Psoas muscle (tissue), 8 donors: ENCODE data around the gene DCAF12. TPM values are rescaled to one million over a fixed set of nuclear protein-coding genes. Genes with fewer than 3 reads are reported as not detected.
A peak's percentile ranks its signal among the peaks of the same experiment; 100 is the strongest.

Experiments
- ATAC-seq, 4 donors: fragments of 200-7000 bp; cut with Tn5 transposase; one replicate each; pipeline ENCODE4 v1.9.1; 2020; ENCODE audit warnings: moderate library complexity in 3 of 4, mild to moderate bottlenecking in 2 of 4
- DNase-seq, 2 donors: peaks; one replicate each; pipeline ENCODE4 v3.0.0-alpha.2; 2020
- H3K27ac ChIP-seq: fragments of 200-600 bp; one replicate; pipeline ENCODE4 v1.8.0; 2022
- H3K27me3 ChIP-seq, 3 donors: fragments of 200-600 bp in 1 of 3; one replicate each; pipeline versions ENCODE4 v1.6.1 to v1.8.0; 2013 to 2022; ENCODE audit warnings: low read length in 2 of 3, mild to moderate bottlenecking in 2 of 3, moderate library complexity in 1 of 3; ENCODE audit not compliant: insufficient read depth in 3 of 3
- H3K36me3 ChIP-seq, 2 donors: fragments of 200-600 bp in 1 of 2; one replicate each; pipeline versions ENCODE4 v1.6.1 to v1.8.0; 2013 to 2022; ENCODE audit warnings: low read depth in 1 of 2, mild to moderate bottlenecking in 1 of 2, moderate library complexity in 1 of 2; ENCODE audit not compliant: insufficient read depth in 1 of 2
- H3K4me1 ChIP-seq: fragments of 200-600 bp; one replicate; pipeline ENCODE4 v1.8.0; 2022
- H3K4me3 ChIP-seq: fragments of 200-600 bp; one replicate; pipeline ENCODE4 v1.8.0; 2022; ENCODE audit warnings: mild to moderate bottlenecking
- H3K9me3 ChIP-seq: fragments of 200-600 bp; one replicate; pipeline ENCODE4 v1.8.0; 2022
- WGBS, 3 donors: extraction: QIAGEN DNeasy Blood & Tissue Kit; methylation state at CpG; one replicate each; pipeline versions ENCODE4 v1.1.6 to v1.1.7; 2013; 5-methylcytosine and 5-hydroxymethylcytosine counted together
- intact Hi-C, 2 donors: fragments of 100-400 bp; cut with DNase I; formaldehyde crosslinking; loops; one replicate each; pipeline versions ENCODE4 v1.11.0 to v1.14.2; 2022
- polyA plus RNA-seq, 3 donors: library from polyadenylated mRNA; stranded (reverse); fragments of 200-250 nt; gene quantifications; one replicate each; pipeline ENCODE4 v1.2.3, GENCODE V29; 2013
- total RNA-seq, 4 donors: library from RNA; stranded (reverse); fragmentation: NEBNext Ultra II Directional in 2 of 4; extraction: Animal tissue kit (Norgen Biotek cat#: 25700) in 2 of 4; gene quantifications; one replicate each; pipeline versions ENCODE4 v1.2.1 to v1.2.4, GENCODE V29; 2021 to 2023
- TF ChIP-seq, protein P1 (sequence below): fragments of 200-600 bp; IDR thresholded peaks from one replicate; pipeline ENCODE4 v1.8.0; 2022; ENCODE audit warnings: antibody characterized with exemption
- donor health status: healthy with polysubstance abuse.
- donor health status: DM: no; HTN: no; CAD: no; lungs with moderate emphysema.
- donor health status: Bipolar disorder and iron deficiency.
- donor health status: healthy.
- donor health status: DM: yes; HTN: yes; CAD: no.
- donor health status: DM: no; HTN: no; CAD: no.
- donor health status: DM: no; HTN: no; CAD: no.
- donor health status: DM: yes; HTN: yes; CAD: no.

Gene DCAF12
- total and polyA plus RNA-seq, 7 donors: 15.8 to 38.0 (median 23.0) TPM

- no peaks in the 10 kb centered on the region for H3K9me3 ChIP-seq
- DNase-seq (no peak), ATAC-seq (no peak)
- peaks cover 6 to 39% of the 10 kb centered on the region in 2 donors for H3K36me3 ChIP-seq
- intact Hi-C loops: no loop called here
- 55 to 70% (median 63%) methylated on average over 6 of the region's 6 CpGs for WGBS, 3 donors
- TF ChIP-seq, protein P1, sequence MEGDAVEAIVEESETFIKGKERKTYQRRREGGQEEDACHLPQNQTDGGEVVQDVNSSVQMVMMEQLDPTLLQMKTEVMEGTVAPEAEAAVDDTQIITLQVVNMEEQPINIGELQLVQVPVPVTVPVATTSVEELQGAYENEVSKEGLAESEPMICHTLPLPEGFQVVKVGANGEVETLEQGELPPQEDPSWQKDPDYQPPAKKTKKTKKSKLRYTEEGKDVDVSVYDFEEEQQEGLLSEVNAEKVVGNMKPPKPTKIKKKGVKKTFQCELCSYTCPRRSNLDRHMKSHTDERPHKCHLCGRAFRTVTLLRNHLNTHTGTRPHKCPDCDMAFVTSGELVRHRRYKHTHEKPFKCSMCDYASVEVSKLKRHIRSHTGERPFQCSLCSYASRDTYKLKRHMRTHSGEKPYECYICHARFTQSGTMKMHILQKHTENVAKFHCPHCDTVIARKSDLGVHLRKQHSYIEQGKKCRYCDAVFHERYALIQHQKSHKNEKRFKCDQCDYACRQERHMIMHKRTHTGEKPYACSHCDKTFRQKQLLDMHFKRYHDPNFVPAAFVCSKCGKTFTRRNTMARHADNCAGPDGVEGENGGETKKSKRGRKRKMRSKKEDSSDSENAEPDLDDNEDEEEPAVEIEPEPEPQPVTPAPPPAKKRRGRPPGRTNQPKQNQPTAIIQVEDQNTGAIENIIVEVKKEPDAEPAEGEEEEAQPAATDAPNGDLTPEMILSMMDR: no peak
- H3K27me3 ChIP-seq: no peaks in the 10 kb centered on the region
- H3K4me1 ChIP-seq: peaks cover 31% of the 10 kb centered on the region
- H3K27ac ChIP-seq: peak overlapping the region; percentile 47
- peak overlapping the region; percentile 83 for H3K4me3 ChIP-seq
These were observed 2.8 kb downstream of the DCAF12 start for GRCh38 chr9:34123682-34124081.

- Histone ChIP-seq H3K27ac (no peak overlapping the region), H3K4me1 (peaks cover 31% of the 10 kb centered on the region), H3K36me3 (peaks cover 6 to 55% of the 10 kb centered on the region in 2 donors), H3K9me3 (no peaks in the 10 kb centered on the region), H3K4me3 (no peak overlapping the region), H3K27me3 (no peaks in the 10 kb centered on the region)
- TF ChIP-seq, protein P1: no peak
- intact Hi-C loops: no loop called here
- DNase-seq: no peak
- no peak for ATAC-seq
- 82 to 89% (median 82%) methylated on average over 3 of the region's 3 CpGs for WGBS, 3 donors
These were observed 4.5 kb downstream of the DCAF12 start for GRCh38 chr9:34121996-34122395.

- WGBS, 3 donors: 90 to 97% (median 94%) methylated on average over 3 of the region's 3 CpGs
These were observed 6.8 kb downstream of the DCAF12 start for GRCh38 chr9:34119713-34120112.

GRCh38 chr9:34114436-34114835, 12.1 kb downstream of the DCAF12 start:
- Histone ChIP-seq H3K36me3 (peaks cover 0 to 56% of the 10 kb centered on the region in 2 donors), H3K4me3 (no peak overlapping the region), H3K4me1 (no peaks in the 10 kb centered on the region), H3K27ac (no peak overlapping the region), H3K9me3 (no peaks in the 10 kb centered on the region), H3K27me3 (no peaks in the 10 kb centered on the region)
- whole genome bisulfite sequencing, 3 donors: 38 to 78% (median 45%) methylated on average over 4 of the region's 4 CpGs
- intact Hi-C loops: no loop called here
- DNase-seq: no peak
- no peak for ATAC-seq
- TF ChIP-seq, protein P1: no peak

More at GRCh38 chr9:34119713-34120112, 6.8 kb downstream of the DCAF12 start:
- Histone ChIP-seq H3K27ac (no peak overlapping the region), H3K4me1 (peaks cover 23% of the 10 kb centered on the region), H3K36me3 (peaks cover 3 to 71% of the 10 kb centered on the region in 2 donors), H3K4me3 (no peak overlapping the region), H3K9me3 (no peaks in the 10 kb centered on the region), H3K27me3 (no peaks in the 10 kb centered on the region)
- intact Hi-C loops: no loop called here
- TF ChIP-seq, protein P1: no peak
- no peak for ATAC-seq
- DNase-seq: no peak

DNA sequence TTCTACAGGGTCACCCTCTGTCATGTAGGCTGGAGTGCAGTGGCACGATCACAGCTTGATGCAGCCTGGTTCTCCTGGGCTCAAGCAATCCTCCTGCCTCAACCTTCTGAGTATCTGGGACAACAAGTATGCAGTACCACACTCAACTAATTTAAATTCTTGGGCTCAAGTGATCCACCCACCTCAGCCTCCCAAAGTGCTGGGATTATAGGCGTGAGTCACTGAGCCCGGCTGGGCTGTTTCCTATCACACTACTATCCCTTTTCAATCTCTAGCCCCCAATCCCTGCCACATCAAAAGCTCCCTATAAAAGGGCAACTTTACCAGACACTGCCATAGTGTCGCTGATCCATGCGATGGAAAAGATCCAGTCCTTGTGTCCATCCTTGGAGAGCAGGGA, 20.4 kb downstream of the DCAF12 start:
- intact Hi-C loops: no loop called here
- DNase-seq: no peak
- Histone ChIP-seq H3K36me3 (peaks cover 8 to 78% of the 10 kb centered on the region in 2 donors), H3K4me3 (no peak overlapping the region), H3K4me1 (no peaks in the 10 kb centered on the region), H3K27me3 (no peaks in the 10 kb centered on the region), H3K27ac (no peak overlapping the region), H3K9me3 (no peaks in the 10 kb centered on the region)
- WGBS, 3 donors: 94 to 97% (median 96%) methylated on average over 5 of the region's 5 CpGs
- TF ChIP-seq, protein P1: no peak
- ATAC-seq: no peak
